GM12878 (cell line): ENCODE results near the gene F7.

ENCODE experiments used
- BMI1 ChIP-seq: fragments of 450-650 bp; IDR thresholded peaks from 2 replicates; pipeline ENCODE4 v1.6.1; 2016; ENCODE audit warnings: mild to moderate bottlenecking, moderate library complexity, borderline replicate concordance
- FOXM1 ChIP-seq: IDR thresholded peaks from 2 replicates; pipeline ENCODE4 v1.6.1; 2012; ENCODE audit warnings: low read depth, mild to moderate bottlenecking, inconsistent platforms, low read length, moderate library complexity
- TCF7 ChIP-seq: IDR thresholded peaks from 2 replicates; pipeline ENCODE4 v1.6.1; 2014; ENCODE audit warnings: antibody characterized with exemption, borderline replicate concordance

GRCh38 chr13:113057084-113057483 lies 48.5 kb upstream of the F7 start:
- TF ChIP-seq BMI1, result no peak
- TF ChIP-seq FOXM1, result no peak
- TF ChIP-seq TCF7, result no peak
